Right lung (tissue), 5 donors: Measurements from ENCODE around the gene DARS1. TPM values are rescaled to one million over a fixed set of nuclear protein-coding genes. Genes with fewer than 3 reads are reported as not detected.
"Not testable (repeated sequence)": the region's sequence is repeated elsewhere in the genome, so short reads cannot be mapped to it uniquely, and the experiment has no call there.

ENCODE experiments used
- DNase-seq, 2 donors: peaks; one replicate each; pipeline ENCODE4 v3.0.0-alpha.2; 2013
- polyA plus RNA-seq, 5 donors: library from polyadenylated mRNA; unstranded; fragments of 120-200 nt; gene quantifications; one replicate each; pipeline versions ENCODE4 v1.2.1 to v1.2.3, GENCODE V29; 2013; ENCODE audit warnings: inconsistent platforms in 1 of 5, low replicate concordance in 1 of 5; ENCODE audit not compliant: insufficient read length in 5 of 5, insufficient read depth in 1 of 5

DARS1 gene
- polyA plus RNA-seq, 5 donors = 103 to 175 (median 147) TPM

DNA sequence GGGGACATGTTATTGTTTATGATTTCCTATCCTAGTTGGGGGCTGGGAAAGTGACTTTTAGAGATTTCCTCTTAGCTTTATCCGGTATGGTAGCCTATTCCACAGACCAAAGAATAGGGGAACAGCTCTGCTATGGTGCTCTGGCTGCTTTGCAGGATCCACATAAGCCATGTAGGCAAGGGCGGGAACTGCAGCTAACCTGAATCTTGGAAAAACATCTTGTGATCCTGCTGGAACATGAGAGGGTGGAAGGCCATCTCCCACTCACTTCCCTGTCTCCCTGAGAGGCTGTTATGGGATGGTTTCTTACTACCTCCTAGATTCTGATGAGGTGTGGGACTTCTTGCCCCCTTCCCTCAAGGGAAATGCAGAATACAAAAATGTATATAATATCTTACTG lies 2.0 kb upstream of the DARS1 start:
- DNase-seq = no peak

DNA sequence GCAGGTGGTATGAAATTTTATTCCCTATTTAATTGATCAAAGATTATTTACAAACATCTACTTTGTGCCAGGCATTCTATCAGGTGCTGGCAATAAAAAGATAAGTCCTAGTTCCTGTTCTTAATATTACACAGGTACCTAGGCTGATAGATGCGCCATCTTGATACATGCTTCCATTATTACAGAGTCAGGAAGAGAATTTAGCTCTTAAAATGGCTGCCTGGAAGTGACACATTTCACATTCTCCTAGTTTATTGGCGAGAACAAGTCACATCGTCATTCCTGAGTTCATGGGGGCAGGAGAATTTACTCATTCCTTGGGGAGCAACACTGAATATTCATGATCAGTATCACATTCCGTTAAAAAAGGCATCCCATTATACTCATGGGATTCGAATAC lies 1.1 kb upstream of the DARS1 start:
- no peak for DNase-seq

DNA sequence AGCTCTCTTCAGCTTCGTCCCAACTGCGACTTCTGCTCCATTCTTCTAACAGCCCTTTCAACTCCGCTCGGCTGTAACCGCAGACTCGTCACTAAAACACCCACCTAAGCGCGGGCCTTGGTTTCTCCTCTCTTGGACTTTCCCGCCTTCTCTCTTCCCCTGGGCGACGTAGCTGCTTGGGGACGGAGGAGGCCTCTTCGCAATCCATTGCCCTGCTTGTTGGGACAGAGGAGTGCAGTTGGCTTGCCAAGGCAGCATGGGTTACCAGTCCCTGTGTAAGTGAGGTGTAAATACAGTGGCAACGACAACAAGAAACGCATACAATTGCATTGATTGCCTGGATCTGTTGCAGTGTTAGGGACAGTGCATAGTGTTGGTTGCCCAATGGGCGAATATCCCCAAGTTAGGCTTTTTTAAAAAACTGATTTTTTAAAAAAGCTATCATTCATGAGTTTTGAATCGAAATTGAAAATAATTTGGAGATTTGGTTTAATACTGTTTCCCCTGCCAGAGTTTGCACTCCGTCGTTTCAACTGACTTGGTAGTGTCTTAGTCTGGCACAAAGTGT lies 484 bp upstream of the DARS1 start:
- no peak for DNase-seq

DNA sequence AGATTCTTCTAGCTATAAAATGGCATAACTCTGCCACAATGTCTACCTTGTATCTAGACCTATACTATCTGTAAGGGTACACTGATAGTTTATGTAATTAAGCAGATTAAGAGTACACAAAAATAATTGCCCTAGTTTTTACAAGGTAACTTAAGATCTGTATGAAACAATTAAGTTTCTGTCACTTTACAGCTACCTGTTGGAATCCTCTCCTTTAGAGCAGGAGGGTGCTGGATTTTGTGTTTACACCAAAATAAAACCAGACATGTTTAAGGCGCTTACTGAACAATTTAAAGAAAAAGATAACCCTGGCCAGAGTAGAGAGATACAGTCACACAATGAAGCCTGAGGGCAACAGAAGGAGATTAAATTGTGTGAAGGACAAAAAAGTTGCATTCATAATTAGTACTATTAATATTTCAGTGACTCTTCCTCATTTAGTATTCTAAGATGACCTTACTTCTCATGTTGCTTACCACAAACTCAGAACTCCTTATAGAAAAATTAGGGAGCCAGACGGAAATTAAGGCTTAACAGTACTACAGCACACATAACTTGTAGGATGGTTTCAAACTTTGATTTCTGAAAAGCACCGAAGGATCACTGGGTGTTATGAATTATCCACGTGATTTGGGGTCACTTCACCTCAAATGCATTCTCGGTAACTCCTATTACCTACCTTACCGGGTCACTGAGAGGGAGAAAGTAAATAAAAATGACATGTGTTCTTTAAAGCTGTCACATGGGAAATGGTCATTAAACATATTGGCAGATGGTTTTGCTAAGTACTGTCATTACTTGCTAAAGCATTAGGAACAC lies 1.0 kb downstream of the DARS1 start:
- no peak for DNase-seq

DNA sequence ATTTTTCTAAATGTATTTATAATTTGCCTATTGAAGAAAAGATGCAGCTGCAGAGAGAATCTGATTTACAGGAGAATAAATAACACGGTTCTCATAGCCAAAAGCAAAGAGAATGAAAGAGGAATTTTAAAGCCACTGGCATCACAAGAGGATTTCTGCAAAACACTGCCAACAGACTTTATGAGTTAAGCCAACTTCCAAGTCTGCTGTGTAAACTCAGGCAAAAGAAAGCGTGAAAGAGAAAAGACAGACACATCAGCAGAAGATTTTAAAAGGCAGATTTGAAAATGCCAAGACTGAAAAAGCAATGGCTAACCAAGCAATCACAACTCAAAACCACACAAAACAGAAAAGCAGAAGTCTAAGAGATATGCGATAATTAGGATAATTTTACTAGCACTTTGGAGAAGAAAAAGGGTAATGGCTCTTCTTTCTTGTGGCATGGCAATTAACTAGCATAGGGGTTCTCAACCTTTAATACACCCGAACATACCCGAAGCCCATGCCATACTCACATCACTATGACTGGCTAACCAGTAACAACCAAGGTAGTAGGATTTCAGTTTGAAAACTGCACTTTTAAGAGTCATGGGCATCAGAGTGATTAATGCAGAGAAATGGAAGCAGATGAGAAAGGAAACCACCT lies 4.9 kb downstream of the DARS1 start:
- no peak for DNase-seq

DNA sequence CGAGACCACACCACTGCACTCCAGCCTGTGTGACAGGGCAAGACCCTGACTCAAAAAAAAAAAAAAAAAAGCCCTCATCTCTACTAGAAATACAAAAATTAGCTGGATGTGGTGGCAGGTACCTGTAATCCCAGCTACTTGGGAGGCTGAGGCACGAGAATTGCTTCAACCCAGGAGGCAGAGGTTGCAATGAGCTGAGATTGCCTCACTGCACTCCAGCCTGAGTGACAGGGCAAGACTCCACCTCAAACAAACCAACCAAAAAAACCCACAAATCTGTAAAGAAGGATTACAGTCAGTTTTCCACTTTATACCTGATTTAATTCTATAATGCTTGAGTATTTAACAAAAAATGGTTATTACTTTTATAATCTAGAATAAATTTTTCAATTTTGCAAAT lies 9.7 kb downstream of the DARS1 start:
- DNase-seq = no peak

DNA sequence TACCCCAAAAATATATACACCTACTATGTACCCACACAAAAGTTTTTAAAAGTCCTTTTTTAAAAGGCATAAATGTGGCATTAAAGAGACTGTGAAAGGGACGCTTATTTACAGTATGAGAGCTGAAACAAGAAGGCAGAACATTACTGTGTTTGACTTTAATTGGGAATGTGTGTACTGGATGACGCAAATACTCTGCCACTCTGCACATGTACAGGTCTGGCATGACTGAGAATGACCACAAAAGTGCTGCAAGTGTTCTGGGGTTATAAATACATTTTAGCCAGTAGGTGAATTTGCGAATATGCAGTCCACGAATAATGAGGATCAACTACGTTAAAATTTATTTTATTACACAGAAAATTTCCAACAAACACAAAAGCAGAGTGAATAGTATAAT lies 11.4 kb downstream of the DARS1 start:
- no peak for DNase-seq

DNA sequence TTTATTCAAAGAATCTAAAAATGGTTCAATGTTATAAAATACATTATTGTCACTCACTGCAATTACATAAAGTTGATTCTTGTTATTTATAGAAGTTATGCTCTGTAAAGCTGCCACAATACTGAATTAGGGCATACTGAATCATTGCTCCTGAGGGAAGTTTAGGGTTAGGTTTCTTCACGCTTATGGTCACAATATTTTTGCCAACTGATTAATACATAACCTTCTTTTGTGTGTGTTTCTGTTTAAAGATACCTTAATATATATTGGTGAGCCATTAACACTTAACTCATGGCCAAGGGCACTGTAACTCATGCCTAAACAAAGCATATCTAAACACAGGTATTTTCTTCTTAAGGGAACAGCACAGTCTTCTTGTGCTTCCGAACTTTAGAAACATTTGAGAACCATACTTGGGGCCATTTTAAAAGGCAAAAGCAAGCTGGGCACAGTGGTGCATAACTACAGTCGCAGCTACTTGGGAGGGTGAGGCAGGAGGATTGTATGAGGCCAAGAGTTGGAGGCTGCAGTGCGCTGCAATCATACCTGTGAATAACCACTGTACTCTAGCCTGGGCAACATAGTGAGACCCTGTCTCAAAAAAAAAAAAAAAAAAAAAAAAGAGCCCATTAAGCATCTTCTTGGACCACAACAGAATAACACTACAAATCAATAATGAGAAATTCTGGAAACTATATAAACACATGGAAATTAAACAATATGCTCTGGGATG lies 15.6 kb downstream of the DARS1 start:
- no peak for DNase-seq

DNA sequence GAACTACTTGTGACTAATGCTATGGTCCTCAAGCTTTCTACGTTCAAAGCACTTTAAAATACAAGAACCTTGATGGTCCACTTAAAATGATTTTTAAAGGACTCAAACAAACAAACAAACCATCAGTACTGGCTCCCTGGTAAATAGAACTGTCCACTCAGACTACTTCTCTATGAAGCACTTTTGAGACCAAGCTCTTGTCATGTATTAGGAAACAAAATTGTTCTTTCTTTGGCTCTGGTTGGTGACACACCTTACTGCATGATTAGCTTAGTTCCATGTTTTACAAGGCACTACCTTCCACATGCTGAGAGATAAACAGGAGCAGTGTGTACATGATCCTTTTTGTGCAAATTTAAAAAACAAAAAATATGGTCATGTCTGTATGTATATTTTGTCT lies 19.7 kb downstream of the DARS1 start:
- no peak for DNase-seq

DNA sequence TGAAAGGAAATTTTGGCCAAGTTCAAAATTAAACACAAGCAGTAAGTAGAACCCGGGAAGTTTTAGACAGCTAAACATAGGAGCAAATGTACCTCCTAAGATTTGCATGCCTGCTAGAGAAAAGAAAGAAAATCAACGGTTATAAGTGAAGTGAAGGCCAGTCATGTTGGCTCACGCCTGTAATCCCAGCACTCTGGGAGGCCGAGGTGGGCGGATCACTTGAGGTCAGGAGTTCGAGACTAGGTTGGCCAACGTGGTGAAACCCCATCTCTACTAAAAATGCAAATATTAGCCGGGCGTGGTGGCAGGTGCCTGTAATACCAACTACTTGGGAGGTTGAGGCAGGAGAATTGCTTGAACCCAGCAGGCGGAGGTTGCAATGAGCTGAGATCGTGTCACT lies 21.0 kb downstream of the DARS1 start:
- not testable (repeated sequence) for DNase-seq

DNA sequence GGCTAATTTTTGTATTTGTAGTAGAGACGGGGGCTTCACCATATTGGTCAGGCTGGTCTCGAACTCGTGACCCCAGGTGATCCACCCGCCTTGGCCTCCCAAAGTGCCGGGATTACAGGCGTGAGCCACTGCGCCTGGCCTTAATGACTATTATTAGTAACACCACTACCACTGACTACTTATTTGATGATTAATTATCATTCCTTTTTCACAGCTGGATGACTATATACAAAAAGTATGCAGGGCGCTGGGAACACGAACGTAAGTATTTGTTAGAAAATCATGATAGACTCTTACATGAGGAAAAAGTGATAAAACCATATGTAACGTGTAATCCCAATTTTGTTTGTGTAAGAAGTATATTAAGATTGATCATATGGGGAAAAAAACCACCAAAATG lies 21.6 kb downstream of the DARS1 start:
- DNase-seq = no peak

DNA sequence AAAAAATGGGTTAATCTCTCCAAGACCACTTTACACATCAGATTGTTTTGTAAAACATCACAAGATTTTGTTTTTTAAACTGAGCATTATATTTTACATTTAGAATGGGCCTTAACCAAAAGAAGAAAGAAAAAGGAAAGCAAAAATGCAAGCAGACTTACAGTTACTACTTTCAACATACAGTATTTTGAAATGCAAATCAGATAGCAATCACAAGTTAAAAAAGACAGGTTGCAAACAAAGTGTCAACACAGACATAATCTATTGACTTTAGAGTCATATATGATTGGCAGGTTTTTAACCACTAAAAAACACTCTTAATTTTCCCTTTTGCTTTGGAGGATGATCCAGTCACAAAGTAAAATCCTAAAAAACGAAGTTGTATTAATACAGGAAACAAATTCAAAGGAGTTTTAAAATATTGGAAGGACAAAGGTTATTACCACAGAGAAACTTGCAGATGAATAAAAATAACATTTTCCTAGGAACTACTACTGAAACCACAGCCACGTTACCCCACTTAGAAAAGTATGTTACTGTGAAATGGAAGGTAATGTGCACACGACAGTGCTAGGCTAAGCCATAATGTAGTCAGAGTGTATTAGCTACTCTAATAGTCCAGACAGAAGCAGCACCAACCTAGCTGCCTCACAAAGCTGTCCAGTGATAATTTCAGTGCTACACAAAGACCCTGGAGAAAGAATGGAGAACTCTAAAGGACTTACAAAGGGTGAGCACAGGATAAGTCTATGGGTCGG lies 22.9 kb downstream of the DARS1 start:
- DNase-seq = no peak

DNA sequence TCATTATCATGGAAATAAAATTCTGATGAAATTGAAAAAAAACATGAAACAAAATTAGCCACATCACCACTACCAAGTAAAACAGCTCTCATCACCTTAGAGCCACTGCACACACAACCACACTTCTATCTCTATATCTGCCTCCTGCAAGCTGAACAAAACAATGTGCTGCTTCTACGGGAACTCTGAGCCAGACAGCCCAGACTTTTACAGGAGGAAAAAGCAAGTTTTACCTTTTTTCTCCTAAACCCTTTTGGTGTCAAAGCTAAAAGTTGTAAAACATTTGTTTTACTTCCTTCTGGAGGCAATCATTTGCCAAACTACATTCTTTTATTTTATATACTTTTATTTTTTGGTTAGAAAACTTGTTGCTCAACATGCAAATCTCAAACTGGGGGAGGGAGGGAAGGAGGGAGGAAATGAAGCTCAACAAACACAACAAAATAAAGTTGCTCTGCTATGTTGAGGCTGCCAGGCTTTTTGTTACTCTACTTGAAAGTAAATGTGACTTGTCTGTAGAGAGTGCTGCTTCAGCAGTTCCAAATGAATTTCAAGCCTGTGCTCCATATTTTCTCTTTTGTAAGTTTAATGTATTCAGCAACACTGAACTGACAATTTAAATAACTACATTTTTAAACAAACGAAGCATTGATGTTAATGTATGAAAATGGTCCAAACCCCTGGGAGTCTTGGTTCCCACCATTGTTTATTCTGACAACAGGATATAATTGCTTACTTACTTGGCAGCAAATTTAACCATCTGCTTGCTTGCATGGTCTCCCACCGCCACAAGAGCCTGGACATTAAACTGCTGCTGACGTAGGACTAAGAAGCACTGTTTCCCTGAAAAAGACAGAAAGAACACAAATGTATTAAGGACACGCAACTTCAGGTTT lies 24.5 kb downstream of the DARS1 start:
- peak; percentile 76 to 85 for DNase-seq

DNA sequence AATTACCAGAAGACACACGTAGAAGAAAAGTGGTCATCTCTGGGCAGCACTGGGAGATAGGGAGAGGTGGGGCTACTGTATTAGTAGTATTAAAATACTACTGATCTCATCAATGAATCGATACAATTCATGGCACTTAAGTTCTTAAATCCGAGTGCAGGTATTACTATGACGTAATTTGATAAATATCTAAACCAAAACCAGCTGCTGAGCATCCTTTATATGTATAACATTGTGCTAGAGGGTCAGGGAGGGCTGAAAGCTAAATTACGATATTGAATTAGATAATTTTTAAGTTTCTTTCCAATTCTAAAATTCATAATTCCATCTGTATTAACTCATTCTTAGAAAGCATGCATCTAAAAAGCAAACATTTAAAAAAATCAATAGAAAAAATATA lies 25.3 kb downstream of the DARS1 start:
- DNase-seq = no peak

DNA sequence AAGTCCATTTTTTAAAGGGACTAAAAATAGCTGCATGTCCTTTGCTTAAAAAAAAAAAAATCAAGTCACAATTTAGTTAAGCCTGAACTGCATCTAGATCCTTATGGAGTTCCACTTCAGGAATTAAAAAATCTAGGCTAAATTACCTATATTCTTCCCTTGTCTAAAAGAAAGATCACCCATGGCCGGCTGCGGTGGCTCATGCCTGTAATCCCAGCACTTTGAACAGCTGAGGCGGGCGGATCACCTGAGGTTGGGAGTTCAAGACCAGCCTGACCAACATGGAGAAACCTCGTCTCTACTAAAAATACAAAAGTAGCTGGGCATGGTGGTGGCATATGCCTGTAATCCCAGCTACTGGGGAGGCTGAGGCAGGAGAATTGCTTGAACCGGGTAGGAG lies 26.5 kb downstream of the DARS1 start:
- DNase-seq = not testable (repeated sequence)

DNA sequence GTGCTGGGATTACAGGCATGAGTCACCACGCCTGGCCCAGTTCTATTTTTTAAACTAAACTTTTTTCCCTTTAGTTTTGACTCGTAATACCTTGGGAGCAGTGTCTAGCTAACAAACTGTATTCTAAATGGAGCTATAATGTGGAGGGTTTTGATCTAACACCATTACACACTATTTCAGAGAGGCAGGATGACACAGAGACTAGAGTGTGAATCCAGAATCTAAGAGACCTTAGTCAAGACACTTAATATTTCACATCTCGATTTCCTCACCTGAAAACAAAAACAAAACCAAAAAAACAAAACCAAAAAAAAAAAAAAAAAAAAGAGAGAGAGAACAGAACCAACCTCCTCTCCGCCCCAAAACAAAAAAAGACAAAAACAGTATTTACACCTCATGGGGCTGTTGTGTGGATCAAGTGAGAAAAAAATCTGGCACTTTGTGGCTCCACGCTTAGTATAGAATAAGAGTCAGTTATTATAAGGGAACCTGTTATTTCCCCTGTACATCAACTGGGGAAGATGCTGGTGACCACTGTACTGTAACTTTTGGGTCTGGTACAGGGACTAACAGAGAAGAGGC lies 31.3 kb downstream of the DARS1 start:
- no peak for DNase-seq

DNA sequence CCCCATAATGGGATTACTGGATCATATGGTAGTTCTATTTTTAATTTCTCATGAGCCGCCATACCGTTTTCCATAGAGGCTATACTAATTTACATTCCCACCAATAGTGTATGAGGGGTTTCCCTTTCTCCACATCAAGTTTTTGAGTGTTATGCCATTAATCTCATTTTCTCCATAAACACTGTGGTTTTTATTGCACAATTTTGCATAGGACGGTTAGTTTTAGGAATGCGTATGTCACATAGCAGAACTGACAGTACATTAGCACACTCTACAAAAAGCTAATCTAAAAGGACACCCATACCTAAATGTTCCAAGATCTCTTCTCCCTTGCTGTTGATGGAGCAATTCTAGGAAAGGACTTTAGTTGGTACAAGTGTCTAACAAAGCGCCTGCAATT lies 32.5 kb downstream of the DARS1 start:
- DNase-seq = no peak

DNA sequence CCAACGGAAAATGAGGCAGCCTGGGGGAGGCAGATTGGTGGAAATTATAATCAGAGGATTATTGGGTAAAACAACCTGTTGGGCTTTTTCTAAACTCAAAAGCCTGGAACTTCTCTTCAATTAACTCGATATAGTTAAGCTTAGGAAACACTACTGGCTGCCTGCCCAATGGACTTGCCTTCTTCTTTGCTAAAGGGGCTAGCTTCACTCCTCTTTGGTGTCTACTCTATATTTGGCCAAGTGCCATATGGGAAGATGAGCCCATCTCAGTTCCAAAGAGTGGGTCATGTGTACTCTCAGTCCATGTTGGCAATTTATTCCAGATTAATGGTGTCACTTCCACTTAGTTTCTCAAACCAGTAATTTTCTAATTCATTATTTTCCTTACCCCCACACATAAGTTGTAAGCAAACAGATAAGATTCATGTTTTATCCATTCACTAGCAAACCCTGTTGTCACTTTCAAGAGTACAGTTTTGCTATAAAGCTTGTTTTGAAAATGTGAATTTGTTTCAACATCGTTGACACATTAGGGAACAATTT lies 34.3 kb downstream of the DARS1 start:
- no peak for DNase-seq

DNA sequence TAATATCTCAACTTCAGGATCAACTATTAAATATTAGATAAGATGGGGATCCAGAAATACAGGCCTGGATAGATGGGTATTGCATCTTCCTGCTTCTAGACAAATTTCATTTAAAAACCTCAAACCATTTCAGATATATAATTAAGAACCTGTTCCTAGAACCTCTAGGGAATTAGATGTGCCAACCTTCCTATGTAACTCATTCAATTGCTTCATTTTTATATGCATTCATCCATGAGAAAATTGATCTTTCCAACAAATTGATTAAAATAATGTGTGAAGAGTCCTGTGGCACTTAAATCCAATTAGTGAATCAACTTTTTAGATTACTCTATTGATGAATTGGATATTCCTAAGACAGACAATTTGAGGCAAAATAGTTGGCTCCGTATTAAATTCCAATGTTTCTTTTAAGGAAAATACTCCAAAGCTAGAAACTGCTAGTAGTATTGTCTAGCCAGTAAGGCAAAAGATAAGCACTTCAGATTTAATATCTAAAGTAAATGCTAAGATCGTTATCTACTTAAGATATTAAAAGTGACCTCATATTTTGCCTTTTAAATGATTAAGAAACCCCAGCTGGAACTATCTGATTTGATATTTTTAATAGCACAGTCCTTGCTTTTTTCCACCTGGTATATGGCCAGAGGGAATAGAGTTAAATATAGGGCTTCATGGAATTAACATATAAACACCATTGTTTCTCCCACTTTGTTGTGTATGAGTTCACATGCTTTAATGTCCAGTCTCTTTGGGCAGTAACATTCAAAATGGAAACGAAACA lies 35.8 kb downstream of the DARS1 start:
- no peak for DNase-seq
